ENCODE data around the gene RCC1.
"Not testable (repeated sequence)": the region's sequence is repeated elsewhere in the genome, so short reads cannot be mapped to it uniquely, and the experiment has no call there.

The RCC1 gene

DNA sequence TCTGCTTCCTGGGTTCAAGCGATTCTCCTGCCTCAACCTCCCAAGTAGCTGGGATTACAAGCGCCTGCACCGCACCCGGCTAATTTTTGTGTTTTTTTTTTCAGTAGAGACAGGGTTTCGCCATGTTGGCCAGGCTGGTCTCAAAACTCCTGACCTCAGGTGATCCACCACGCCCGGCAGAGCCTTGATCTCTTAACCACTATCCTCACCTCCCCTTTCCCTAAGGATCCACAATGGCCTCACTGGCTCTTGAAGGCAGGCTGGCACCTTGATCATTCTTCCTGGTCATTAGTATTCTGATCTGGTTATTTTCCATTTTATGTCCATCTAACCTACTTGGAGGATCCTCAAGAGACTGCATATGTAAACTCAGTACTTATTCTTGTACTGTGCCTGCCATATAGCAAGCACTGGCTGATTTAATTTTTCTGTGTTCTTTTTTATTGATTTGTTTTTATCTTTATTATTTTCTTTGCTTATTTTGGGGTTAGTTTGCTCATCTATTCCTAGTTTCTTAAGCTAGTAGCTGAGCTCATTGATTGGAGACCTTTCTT, 6.3 kb downstream of the RCC1 start:
- DNase-seq = peak; percentile 44 to 46

DNA sequence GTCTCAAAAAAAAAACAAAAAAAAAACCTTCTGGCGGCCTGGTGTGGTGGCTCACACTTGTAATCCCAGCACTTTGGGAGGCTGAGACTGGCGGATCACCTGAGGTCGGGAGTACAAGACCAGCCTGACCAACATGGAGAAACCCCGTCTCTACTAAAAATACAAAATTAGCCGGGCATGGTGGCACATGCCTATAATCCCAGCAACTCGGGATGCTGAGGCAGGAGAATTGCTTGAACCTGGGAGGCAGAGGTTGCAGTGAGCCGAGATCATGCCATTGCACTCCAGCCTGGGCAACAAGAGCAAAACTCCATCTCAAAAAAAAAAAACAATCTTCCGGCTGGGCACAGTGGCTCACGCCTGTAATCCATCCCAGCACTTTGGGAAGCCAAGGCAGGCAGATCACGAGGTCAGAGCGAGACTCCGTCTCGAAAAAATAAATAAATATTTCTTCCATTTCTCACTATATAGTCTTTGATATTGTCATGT, 8.6 kb downstream of the RCC1 start:
- DNase-seq = peak; percentile 36 to 37

DNA sequence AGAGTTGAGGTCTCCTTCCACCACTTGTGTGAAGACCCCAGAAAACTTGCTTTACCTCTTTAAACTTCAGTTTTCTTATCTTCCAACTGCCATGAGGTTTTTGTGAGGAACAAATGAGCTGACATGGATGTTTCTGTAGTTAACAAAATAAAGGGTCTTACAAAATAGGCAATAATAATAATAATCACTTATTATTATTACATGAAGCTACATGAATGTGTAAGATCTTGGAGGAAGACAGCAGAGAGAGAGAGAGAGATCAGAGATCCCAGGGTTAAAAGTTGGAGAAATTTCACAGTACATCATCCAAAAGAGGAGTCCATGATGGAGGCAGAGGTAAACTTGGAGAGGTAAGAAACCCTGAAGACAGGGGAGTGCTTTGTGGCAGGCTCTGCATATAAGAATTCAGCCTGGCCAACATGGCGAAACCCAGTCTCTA, 10.7 kb downstream of the RCC1 start:
- DNase-seq = no peak

DNA sequence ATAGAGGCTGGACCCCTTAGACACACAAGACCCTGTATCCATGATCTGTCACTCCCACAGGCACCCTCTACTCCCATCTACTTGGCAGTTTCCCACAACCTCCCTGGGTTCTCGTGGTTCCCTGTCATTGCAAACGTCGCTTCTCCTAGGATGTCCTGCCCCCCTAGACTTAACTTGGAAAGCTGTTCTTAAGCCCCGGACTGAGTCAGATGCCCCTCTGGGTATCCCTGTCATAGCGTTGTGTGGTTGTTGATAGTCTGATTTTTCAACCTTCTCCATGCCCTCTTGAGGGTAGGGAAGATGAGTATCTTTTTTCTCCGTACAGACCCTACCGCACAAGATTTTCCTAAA, 11.8 kb downstream of the RCC1 start:
- peak; percentile 13 to 24 for DNase-seq

DNA sequence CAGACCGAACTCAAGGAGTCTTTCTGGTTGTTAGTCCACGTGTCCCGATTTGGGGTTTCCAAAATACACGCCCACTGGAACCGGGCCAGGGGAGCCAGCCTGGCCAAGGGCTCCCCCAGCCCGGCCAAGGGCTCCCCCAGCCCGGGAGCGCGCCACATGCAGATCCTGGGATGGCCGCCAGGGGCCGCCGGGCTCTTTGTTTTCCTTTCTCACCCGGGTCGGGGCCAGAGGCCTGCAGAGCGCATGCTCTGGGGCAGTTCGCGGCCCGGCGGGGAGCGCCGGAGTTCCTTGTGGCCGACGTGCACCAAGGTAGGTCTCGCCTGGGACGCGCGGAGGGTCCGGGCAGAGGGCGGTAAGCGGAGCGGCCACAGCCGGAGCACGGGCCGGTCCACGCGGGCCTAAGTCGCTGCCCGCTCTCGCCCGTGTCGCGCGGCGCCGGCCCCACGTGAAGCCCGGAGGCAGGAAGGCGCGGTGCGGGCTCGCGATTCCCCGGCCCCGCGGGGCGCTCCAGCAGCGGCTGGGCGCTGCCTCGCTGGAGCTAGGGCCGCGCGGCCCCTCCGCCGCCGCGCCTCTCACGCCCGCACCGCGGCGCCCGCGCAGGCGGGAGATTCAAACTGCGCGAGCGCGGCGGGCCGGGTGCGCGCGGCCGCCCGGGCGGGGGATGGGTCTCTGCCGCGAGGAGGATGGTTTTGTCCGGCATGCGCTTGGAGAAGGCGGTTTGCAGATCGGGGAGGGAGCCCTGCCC, 12.3 kb downstream of the RCC1 start:
- DNase-seq = peak; percentile 94 to 95

DNA sequence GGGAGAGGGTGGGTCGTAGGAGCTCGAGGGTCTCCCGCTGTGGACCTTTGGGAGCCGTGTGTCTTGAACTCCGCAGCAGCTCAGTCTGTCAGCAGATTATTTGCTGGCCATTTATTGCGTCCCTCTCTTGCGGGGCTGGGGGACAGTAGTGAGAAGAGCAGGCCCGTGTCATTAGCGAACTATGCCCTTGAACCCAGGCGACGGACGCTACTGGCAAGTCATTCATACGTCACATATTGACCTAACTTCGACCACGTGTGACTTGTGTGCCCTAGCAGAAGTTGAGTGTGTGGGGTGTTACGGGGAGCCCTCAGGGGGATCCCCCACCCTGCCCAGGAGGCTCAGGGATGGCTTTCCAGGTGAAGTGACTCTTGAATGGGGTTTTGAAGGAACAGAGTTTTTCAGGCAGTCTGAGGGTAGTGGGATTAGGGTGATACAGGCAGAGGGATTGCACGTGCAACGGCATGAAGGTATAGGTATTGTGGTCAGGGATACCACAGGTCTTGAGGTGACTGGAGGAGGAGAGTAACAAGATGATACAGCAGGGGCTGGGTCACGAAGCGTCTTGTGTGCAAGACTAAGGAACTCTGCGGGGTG, 13.0 kb downstream of the RCC1 start:
- DNase-seq = peak; percentile 57 to 68

DNA sequence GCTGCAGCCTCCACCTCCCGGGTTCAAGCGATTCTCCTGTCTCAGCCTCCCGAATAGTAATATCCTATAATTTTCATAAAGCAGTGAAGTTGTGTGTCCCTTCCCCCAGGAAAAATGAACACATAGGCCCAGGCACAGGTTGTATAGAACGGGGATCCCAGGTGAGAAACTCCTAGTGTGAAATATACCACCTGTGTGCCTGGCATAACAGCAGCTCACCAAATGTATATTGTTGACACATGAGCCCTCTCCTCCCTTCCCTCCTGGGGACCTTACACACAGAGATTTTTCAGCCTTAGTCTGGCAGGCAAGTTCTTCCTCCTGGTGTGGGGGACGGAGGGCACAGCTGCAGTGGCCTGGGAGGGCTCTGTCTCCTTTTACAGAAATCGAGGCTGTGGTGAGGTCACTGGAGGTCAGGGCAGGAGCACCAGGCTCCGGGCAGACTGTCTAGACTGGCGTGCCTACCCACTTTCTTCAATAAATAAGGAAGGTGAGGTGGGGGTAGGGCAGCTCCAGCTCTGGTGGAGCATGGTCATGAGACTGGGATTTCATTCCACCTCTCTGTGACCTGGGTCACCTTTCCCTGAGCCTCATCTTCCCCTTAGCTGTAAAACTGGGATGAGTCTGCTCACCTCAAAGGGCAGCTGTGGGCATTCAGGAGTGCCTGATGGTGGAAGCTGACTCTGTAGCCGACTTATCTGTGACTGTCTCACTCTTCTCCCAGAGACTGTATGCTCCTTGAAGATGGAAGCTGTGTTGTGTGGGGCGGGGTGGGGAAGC, 14.3 kb downstream of the RCC1 start:
- no peak for DNase-seq

DNA sequence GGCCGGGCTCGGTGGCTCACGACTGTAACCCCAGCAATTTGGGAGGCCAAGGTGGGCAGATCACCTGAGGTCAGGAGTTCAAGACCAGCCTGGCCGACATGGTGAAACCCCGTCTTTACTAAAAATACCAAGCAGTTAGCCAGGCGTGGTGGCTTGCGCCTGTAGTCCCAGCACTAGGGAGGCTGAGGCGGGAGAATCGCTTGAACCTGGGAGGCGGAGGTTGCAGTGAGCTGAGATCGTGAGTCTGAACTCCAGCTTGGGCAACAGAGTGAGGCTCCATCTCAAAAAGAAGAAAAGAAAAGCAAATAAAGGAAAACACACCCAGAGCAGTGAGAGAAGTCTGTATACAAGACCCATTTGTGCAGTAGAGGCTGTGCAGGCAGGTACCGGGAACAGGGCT, 15.0 kb downstream of the RCC1 start:
- DNase-seq = not testable (repeated sequence)

DNA sequence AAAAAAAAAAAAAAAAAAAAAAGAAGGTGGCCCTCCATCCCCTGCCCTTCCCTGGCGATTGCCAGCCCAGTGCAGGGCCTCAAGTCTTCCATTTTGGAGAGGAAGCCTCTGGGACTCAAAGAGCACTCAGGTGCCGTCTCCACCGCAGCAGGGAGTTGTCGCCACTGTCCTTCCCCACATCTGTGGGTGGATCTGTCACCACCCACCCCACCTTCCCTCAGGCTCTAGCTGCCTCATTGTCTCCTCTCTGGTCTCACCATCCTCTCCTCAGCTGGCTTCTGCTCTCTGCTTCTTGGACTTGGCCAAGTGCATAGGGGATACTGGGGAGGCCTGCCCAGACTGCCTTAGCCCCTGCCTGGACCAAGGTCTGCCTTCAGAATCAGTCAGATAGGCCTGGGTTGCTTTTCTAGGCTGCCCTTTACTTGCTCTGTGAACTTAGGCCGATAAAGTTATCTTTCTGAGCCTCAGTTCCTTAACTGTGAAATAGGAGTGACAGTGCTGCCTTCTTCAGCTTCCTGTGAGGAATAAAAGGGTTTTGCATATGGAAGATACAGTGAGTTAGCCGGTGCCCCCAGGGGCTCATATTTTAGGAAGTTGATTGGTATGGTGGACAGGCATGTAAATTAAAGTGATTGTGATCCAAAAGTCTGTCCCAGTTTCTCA, 15.8 kb downstream of the RCC1 start:
- DNase-seq = no peak

DNA sequence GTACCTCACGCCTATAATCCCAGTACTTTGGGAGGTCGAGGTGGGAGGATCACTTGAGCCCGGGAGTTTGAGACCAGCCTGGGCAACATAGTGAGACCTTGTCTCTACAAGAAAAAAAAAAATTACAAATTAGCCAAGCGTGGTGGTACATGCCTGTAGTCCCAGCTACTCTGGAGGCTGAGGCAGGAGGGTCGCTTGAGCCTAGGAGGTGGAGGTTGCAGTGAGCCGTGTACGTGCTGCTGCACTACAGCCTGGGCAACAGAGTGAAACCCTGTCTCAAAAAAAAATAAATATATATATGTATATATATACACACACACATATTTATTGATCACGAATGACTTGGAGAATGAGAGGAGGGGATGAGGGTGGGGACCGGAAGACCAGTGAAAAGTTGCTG, 16.7 kb downstream of the RCC1 start:
- not testable (repeated sequence) for DNase-seq

DNA sequence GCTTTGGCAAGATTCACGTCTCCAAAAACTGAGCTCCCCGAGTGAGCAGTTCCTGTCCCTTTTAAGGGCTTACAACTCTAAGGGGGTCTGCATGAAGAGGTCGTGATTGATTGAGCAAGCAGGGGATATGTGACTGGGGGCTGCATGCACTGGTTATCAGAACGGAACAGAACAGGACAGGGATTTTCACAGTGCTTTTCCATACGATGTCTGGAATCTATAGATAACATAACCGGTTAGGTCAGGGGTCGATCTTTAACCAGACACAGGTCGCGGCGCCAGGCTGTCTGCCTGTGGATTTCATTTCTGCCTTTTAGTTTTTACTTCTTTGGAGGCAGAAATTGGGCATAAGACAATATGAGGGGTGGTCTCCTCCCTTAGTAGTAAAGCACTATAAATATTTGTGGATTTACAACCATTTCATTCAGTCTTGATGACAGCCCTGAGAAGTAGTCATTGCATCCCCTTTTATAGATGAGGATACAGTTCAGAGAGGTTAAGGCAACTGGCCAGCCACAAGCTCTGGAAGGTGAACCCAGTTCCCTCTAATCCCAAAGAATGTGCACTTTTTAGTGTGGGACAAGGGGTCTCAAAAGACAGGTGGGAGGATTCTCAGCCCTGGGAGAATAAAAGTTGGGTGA, 19.3 kb downstream of the RCC1 start:
- DNase-seq = not testable (repeated sequence)

DNA sequence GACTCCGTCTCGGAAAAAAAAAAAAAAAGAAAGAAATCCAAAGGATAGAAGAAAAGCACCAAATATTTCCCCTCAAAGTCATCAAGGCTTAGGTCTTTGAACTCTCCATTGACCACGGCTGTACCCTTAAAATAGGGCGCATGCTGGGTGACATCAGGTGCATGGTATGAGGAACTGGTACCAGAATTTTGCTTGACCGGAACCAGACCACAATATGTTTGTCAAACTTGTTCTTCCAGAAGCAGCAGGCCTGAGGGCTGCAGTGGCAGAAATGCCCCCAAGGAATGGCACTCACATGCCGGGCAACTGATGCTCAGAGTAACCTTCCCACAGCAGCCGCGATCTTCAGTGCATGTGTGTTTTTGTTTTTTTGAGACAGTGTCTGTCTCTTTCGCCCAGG, 21.0 kb downstream of the RCC1 start:
- no peak for DNase-seq

DNA sequence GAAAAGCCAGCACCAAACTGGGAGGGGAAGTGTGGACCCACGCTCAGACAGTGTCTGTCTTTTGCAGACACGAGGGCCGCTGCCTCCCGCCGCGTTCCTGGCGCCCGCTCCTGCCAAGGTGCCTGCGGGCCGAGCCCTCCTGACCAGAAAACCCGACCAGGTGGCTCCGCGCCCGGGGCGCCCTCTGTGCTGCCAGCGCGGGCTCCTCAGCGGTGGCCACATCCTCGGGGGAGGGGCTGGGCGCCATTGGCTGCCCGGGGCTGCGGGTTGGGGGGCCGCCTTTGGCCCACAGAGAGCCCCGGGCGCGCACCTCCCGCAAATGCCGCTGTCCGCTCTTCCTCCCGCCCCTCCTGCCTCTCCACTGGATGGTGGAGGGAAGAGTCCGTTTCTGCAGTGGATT, 24.6 kb downstream of the RCC1 start:
- DNase-seq = no peak

DNA sequence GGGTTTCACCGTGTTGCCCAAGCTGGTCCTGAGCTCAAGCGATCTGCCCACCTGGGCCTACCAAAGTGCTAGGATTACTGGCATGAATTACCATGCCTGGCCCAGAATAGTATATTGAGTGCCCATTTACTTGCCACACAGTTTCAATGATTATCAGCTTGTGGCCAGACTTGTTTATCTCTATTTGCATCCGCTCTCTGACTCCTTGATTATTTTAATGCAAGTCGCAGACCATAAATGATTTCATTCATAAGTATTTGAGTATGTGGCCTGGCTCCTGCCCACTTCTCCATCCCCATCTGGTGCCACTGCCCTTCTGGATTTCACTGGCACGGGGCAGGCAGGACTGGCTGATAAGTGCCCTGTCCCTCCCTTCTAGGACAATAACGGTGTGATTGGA, 28.8 kb downstream of the RCC1 start:
- no peak for DNase-seq

DNA sequence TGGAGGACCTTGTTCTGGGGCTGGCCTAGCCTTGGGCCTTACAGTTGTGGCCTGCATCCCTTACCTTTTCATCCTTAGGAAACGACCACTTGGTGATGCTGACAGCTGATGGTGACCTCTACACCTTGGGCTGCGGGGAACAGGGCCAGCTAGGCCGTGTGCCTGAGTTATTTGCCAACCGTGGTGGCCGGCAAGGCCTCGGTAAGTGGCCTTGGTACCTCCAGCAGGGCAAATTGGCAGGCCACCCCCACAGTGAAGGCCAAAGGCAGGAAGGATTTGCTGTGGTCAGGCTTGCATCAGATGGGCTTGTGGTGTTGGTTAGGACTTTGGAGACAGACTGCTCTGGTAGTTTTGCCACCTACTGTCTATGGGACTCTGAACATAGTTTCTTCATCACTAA, 29.3 kb downstream of the RCC1 start:
- no peak for DNase-seq

DNA sequence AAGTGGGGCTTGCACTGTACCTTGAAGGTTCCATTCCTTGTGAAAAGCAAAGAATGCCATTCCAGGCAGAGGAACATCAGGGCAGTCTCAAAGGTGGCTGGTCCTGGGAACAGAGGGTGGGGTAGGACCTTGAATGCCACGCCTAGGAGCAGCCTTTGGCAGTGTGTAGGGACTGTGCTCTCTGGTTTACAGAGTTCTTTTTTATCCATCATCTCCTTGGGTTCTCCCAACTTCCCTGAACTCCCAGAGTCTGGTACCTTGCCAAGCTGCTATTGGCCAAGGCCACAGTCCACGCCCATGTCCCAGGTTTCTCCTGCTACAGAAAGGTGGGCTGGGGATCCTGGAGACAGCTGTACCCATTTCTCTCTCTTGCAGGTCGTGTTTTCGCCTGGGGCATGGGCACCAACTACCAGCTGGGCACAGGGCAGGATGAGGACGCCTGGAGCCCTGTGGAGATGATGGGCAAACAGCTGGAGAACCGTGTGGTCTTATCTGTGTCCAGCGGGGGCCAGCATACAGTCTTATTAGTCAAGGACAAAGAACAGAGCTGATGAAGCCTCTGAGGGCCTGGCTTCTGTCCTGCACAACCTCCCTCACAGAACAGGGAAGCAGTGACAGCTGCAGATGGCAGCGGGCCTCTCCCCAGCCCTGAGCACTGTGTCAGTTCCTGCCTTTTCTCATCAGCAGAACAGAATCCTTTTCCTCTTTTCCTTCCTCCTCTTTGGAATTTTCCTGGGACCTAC, 31.8 kb downstream of the RCC1 start:
- no peak for DNase-seq

DNA sequence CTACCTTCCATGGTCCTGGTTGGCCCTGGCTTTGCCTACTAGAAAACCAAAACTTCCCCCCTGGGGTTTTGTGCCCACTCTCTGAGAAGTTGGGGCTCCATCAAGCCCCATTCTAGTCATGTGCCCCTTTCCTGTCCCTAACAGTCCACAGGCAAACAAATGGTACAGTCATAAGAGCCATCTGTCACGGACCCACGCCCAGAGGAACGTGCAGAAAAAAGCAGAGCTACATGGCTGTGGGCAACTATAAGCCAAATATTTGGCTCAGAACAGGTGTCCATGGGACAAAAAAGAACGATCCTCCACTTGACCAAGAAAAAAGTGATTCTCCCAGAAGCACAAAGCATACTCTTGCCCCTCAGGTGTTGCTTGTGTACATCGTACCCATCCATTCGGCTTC, 32.4 kb downstream of the RCC1 start:
- DNase-seq = no peak

DNA sequence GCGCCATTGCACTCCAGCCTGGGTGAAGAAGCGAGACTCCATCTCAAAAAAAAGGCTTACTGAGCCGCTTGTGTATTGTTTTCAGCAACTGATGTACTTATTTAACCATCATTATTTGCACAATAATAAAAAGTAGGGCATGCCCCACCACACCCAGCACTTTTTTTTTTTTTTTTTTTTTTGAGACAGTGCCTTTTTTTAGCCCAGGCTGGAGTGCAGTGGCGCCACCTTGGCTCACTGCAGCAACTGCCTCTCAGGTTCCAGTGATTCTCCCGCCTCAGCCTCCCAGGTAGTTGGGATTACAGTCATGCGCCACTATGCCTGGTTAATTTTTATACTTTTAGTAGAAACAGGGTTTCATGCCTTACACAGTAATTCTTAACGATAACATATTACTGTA, 34.8 kb downstream of the RCC1 start:
- no peak for DNase-seq

DNA sequence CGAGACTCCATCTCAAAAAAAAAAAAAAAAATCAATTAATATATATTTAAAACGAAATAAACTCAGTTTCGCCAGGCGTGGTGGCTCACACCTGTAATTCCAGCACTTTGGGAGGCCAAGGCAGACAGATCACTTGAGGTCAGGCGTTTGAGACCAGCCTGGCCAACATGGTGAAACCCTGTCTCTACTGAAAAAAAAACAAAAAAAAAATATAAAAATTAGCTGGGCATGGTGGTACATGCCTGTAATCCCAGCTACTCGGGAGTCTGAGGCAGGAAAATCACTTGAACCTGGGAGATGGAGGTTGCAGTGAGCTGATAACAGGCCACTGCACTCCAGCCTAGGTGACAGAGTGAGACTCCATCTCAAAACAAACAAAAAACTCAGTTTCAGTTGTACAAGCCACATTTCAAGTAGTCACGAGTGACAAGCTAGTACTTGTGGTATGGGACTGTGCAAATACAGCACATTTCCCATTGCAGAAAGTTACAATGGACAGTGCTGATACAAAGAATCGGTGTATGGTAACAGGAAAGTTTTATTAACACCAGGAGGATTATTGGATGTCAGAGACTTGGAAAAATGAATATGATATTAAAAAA, 35.7 kb downstream of the RCC1 start:
- not testable (repeated sequence) for DNase-seq

DNA sequence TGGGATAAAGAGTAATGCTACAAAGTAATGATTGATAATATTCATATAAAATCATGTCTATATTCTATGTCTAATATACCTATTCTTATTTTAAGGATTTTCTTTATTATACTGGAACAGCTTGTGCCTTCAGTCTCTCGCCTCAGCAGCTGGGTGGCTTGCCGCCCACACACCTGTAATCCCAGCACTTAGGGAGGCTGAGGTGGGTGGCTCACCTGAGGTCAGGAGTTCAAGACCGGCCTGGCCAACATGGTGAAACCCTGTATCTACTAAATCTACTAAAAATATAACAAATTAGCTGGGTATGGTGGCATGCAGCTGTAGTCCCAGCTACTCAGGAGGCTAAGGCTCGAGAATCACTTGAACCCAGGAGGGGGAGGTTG, 39.4 kb downstream of the RCC1 start:
- no peak for DNase-seq

DNA sequence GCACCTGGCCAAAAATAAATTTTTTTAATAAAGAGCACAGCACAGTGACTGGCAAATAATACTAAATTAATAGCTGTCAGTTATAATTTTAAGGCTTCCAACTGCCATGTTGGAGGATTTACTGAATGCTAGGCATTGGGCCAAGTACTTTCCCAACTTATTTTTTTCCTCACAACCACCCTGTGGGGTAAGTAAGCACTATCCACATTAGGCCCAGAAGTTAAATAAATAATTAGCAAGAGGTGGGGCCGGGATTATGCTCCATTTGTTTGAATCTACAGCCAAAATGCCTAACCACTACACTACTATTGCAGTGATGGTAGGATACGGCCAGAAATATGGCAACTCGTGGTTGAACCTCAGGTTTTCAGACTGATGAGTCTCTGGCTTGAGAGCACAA, 42.5 kb downstream of the RCC1 start:
- no peak for DNase-seq
